ENCODE results near the gene AAGAB.

DNA sequence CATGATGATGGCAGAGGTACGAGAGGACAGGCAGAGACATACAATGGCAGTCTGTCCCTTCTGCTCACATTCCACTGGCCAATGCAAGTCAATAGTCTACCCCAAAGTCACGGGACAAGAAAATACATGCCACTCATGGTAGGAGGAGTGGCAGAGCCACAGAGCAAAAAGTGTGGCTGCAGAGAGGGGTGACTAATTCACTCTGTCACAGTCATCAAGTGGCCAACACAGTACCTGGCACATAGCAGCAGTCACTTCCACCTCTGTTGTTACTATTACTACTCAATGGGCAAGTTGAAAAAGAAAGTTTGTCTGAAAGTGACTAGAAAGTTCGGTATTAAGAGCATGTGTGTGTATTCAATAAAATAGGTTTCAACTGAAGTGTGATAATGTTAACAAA is 97.6 kb downstream of the AAGAB start:
- TF ChIP-seq, protein P1, sequence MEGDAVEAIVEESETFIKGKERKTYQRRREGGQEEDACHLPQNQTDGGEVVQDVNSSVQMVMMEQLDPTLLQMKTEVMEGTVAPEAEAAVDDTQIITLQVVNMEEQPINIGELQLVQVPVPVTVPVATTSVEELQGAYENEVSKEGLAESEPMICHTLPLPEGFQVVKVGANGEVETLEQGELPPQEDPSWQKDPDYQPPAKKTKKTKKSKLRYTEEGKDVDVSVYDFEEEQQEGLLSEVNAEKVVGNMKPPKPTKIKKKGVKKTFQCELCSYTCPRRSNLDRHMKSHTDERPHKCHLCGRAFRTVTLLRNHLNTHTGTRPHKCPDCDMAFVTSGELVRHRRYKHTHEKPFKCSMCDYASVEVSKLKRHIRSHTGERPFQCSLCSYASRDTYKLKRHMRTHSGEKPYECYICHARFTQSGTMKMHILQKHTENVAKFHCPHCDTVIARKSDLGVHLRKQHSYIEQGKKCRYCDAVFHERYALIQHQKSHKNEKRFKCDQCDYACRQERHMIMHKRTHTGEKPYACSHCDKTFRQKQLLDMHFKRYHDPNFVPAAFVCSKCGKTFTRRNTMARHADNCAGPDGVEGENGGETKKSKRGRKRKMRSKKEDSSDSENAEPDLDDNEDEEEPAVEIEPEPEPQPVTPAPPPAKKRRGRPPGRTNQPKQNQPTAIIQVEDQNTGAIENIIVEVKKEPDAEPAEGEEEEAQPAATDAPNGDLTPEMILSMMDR (IDR thresholded peaks at IDR 0.05; ENCODE audit: poor library complexity, severe bottlenecking) = no peak
- TF ChIP-seq POLR2AphosphoS5 (IDR thresholded peaks at IDR 0.05) = no peak
- no peak for TF ChIP-seq EZH2 (IDR thresholded peaks at IDR 0.05; ENCODE audit: borderline replicate concordance, insufficient read depth, low read length, poor library complexity, severe bottlenecking)
- TF ChIP-seq EP300 (conservative IDR thresholded peaks at IDR 0.05; ENCODE audit: poor library complexity, severe bottlenecking) = no peak
- no peak for TF ChIP-seq RAD21 (conservative IDR thresholded peaks at IDR 0.05)

All from neural cell (in vitro differentiated cells).